Endodermal cell (in vitro differentiated cells): ENCODE results near the gene TBL3. TPM values are rescaled to one million over a fixed set of nuclear protein-coding genes. Genes with fewer than 3 reads are reported as not detected.

ENCODE experiments used
- DNase-seq: peaks from one replicate; pipeline ENCODE4 v3.0.0-alpha.2; 2017
- H3K27ac ChIP-seq: 2 replicates; pipeline ENCODE4 v1.5.1; 2013; ENCODE audit warnings: mild to moderate bottlenecking, low read depth, low read length, moderate library complexity
- H3K27me3 ChIP-seq: 2 replicates; pipeline ENCODE4 v1.6.1; 2013; ENCODE audit warnings: mild to moderate bottlenecking, low read length, moderate library complexity; ENCODE audit not compliant: insufficient read depth, control insufficient read depth, poor library complexity, severe bottlenecking
- H3K36me3 ChIP-seq: 2 replicates; pipeline ENCODE4 v1.7.0; 2013; ENCODE audit warnings: mild to moderate bottlenecking, low read length, moderate library complexity; ENCODE audit not compliant: control insufficient read depth, insufficient read depth
- H3K4me1 ChIP-seq: one replicate; pipeline ENCODE4 v1.7.0; 2013; ENCODE audit warnings: low read length; ENCODE audit not compliant: control insufficient read depth, insufficient read depth
- H3K4me3 ChIP-seq: 2 replicates; pipeline ENCODE4 v1.5.1; 2013; ENCODE audit warnings: mild to moderate bottlenecking, low read length, moderate library complexity
- H3K9ac ChIP-seq: 2 replicates; pipeline ENCODE4 v1.6.1; 2013; ENCODE audit warnings: mild to moderate bottlenecking, low read length, moderate library complexity; ENCODE audit not compliant: poor library complexity, severe bottlenecking; ENCODE audit errors: extremely low read depth
- H3K9me3 ChIP-seq: 2 replicates; pipeline ENCODE4 v1.6.1; 2013; ENCODE audit warnings: mild to moderate bottlenecking, low read length, moderate library complexity; ENCODE audit not compliant: control insufficient read depth
- H3K27ac Mint-ChIP-seq: 2 replicates; pipeline ENCODE4 v1.8.0; 2020; ENCODE audit warnings: mixed read lengths
- H3K27me3 Mint-ChIP-seq: 2 replicates; pipeline ENCODE4 v1.8.0; 2021; ENCODE audit warnings: mild to moderate bottlenecking, mixed read lengths; ENCODE audit not compliant: insufficient read depth
- H3K36me3 Mint-ChIP-seq: 2 replicates; pipeline ENCODE4 v1.8.0; 2020; ENCODE audit warnings: low read depth, mixed read lengths
- H3K4me1 Mint-ChIP-seq: 2 replicates; pipeline ENCODE4 v1.8.0; 2020; ENCODE audit warnings: mixed read lengths
- H3K4me3 Mint-ChIP-seq: 2 replicates; pipeline ENCODE4 v1.8.0; 2020; ENCODE audit warnings: mild to moderate bottlenecking, moderate library complexity, mixed read lengths
- H3K9me3 Mint-ChIP-seq: 2 replicates; pipeline ENCODE4 v1.8.0; 2020; ENCODE audit warnings: mild to moderate bottlenecking, mixed read lengths
- CTCF ChIP-seq: fragments of 200-600 bp; sonication (generic); conservative IDR thresholded peaks from 2 replicates; pipeline ENCODE4 v1.5.0; 2021; ENCODE audit warnings: antibody characterized with exemption, mild to moderate bottlenecking
- WGBS, 2 experiments: methylation state at CpG; one replicate each; pipeline versions ENCODE4 v1.1.5 to v1.1.7; 2013; ENCODE audit warnings: missing lambda C conversion rate in 2 of 2, mixed read lengths in 1 of 2; ENCODE audit not compliant: insufficient coverage in 1 of 2, insufficient read length in 1 of 2; 5-methylcytosine and 5-hydroxymethylcytosine counted together
- total RNA-seq, 2 donors: library from RNA; stranded (reverse); fragmentation: NEBNext Ultra II Directional in 1 of 2; extraction: Animal tissue kit (Norgen Biotek cat#: 25700) in 1 of 2; gene quantifications; 2 replicates in 1 of 2; 3 replicates in 1 of 2; pipeline ENCODE4 v1.2.1, GENCODE V29; 2021

Gene TBL3
- total RNA-seq, 2 donors from 2014 or later, result 43.4 to 49.7 TPM

GRCh38 chr16:1987198-1987597, 15.3 kb downstream of the TBL3 start:
- Mint-ChIP-seq H3K9me3 (no peaks in the 10 kb centered on the region), H3K36me3 (peaks cover 10% of the 10 kb centered on the region), H3K4me3 (no peak overlapping the region), H3K27me3 (peaks cover 45% of the 10 kb centered on the region), H3K4me1 (peaks cover 6% of the 10 kb centered on the region), H3K27ac (no peak overlapping the region)
- WGBS, 2 experiments, result 95% methylated on average over 6 to 10 of the region's 10 CpGs
- Histone ChIP-seq H3K9me3 (no peaks in the 10 kb centered on the region), H3K4me3 (no peak overlapping the region), H3K36me3 (peaks cover 22% of the 10 kb centered on the region), H3K27me3 (peaks cover 48% of the 10 kb centered on the region), H3K9ac (no peak overlapping the region), H3K4me1 (peaks cover 3% of the 10 kb centered on the region), H3K27ac (no peak overlapping the region)
- TF ChIP-seq CTCF, result no peak
- DNase-seq, result no peak

- H3K4me3 ChIP-seq, result peak within 1 kb of the TSS; percentile 80
- peaks cover 3% of the 10 kb centered on the region for H3K4me1 ChIP-seq
- DNase-seq, result peak; percentile 79
- peaks cover 22% of the 10 kb centered on the region for H3K36me3 ChIP-seq
- H3K4me3 Mint-ChIP-seq, result peak within 1 kb of the TSS; percentile 53
- H3K9me3 Mint-ChIP-seq, result no peaks in the 10 kb centered on the region
- TF ChIP-seq CTCF, result no peak
- peaks cover 37% of the 10 kb centered on the region for H3K27me3 ChIP-seq
- no peaks in the 10 kb centered on the region for H3K9me3 ChIP-seq
- peaks cover 41% of the 10 kb centered on the region for H3K27me3 Mint-ChIP-seq
- H3K4me1 Mint-ChIP-seq, result peaks cover 1% of the 10 kb centered on the region
- H3K27ac Mint-ChIP-seq, result no peak within 1 kb of the TSS
- peaks cover 10% of the 10 kb centered on the region for H3K36me3 Mint-ChIP-seq
- 10 to 32% methylated on average over 20 to 66 of the region's 67 CpGs for WGBS, 2 experiments
- H3K27ac ChIP-seq, result no peak within 1 kb of the TSS
- H3K9ac ChIP-seq, result peak within 1 kb of the TSS; percentile 30
Measured at GRCh38 chr16:1989209-1990100, 17.6 kb downstream of the TBL3 start, which contains the start of gene SYNGR3. Gene SYNGR3, plus strand, starts transcription at chr16:1989970. Its CDS starts 133 bp downstream, at chr16:1990103.

GRCh38 chr16:1990101-1990350, 18.2 kb downstream of the TBL3 start:
- Histone ChIP-seq H3K27ac (no peak overlapping the region), H3K27me3 (peaks cover 37% of the 10 kb centered on the region), H3K9ac (no peak overlapping the region), H3K36me3 (peaks cover 22% of the 10 kb centered on the region), H3K4me3 (peak overlapping the region; percentile 80), H3K4me1 (peaks cover 3% of the 10 kb centered on the region), H3K9me3 (no peaks in the 10 kb centered on the region)
- Mint-ChIP-seq H3K27ac (no peak overlapping the region), H3K36me3 (peaks cover 10% of the 10 kb centered on the region), H3K27me3 (peaks cover 41% of the 10 kb centered on the region), H3K9me3 (no peaks in the 10 kb centered on the region), H3K4me3 (peak overlapping the region; percentile 53), H3K4me1 (peaks cover 1% of the 10 kb centered on the region)
- 0% methylated on average over 18 of the region's 25 CpGs; no CpG with 5 or more reads in 1 of the 2 experiments for WGBS, 2 experiments
- no peak for TF ChIP-seq CTCF
- no peak for DNase-seq
